Stimulated activated CD4-positive, alpha-beta T cell treated with anti-CD3 and anti-CD28 coated beads, Interleukin-12 subunit alpha, Interleukin-12 subunit beta, amount 100 ng/mL, for 48 hours (primary cell): Measurements from ENCODE around the gene AGAP5.
"Not testable (repeated sequence)": the region's sequence is repeated elsewhere in the genome, so short reads cannot be mapped to it uniquely, and the experiment has no call there.

Source experiments
- DNase-seq, 3 donors: peaks; one replicate each; pipeline ENCODE4 v3.0.0-alpha.2; 2020; ENCODE audit warnings: low read depth in 2 of 3, low spot score in 1 of 3

AGAP5 gene

DNA sequence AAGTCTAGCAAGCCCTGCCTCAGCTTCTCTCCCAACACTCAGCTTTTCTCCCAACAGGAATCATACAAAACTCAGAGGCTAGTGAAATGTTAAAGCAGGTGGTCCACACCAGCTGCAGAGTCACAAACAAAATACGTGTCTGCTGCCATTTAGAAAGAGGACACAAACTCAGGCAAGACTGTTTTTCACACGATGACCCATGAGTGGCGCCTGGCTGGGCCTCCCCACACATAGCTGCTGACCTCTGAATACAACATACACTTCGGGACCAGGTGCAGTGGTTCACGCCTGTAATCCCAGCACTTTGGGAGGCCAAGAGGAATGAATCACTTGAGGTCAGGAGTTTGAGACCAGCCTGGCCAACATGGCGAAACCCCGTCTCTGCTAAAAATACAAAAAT lies 35.2 kb downstream of the AGAP5 start:
- not testable (repeated sequence) for DNase-seq

DNA sequence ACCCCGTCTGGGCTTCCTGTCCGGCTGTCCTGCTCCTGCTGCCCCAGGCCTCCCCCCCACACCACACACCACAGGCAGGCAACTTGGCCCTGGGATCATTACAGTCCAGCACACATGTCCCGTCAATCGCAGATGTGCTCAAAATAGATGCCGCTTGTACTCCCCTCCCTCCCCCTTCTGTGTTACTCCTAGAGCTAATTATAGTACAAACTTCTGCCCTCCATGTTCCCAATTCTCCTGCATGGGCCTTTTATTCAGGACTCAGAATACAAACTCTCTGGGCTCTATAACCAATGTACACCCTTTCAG lies 42.0 kb downstream of the AGAP5 start, which contains the start of gene SYNPO2L:
Gene SYNPO2L, minus strand, starts transcription at position 40 of the 309 bp plus-strand sequence. CDS start 107 bp downstream, outside the sequence.
- DNase-seq = no peak

DNA sequence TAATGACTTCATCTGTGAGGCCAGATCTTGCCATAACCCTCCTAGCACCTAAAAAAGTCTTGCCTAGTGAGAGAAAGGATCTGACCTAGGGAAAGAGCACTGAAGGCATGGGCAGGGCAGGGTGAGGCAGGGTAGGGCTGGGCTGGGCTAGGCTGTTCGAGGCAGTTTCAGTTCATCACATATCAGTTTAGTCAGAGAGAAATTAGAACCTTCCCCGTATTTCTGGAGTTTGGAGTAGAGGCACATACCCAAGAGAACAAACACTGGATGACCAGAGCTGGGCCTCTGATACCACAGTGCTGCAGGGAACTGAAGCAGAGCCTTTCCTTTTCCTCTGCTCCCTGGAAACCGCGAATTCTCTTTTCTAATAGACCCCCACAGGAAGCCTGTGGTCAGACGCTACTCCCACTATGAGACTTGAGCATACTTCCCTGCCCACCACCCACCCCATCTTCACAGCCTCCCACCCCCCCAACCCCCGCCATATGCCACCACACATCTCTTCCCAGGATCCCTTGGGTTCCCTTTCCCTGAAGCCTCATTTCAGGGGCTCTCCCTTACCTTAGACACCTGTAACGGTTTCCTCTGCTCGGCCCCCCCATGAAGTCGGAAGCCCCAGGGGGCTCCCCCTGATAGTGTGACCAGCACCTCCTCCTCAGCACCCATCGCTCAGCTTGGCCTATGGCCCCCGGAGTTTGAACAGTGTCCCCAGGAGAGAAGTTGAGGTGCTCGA lies 42.5 kb downstream of the AGAP5 start:
- no peak for DNase-seq

DNA sequence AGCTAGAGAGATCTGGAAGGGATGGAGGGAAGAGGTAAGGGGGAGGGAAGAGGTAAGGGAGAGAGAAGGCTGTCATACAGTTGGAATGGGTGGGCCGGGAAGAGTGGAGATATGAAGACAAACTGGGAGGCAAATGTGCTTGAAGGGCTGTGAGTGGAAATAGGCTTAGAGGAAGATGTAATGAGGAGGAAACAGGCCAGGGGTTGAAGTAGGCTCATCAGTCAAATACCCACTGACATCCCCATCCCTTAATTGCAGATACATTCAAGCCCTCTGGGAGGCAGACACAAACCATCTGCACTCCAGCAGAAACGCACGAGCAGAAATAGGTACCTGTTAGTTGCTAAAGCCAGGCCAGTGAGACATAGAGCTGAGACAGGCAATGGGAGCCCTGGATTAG lies 44.2 kb downstream of the AGAP5 start:
- DNase-seq = no peak

GRCh38 chr10:73653195-73653594 lies 44.7 kb downstream of the AGAP5 start:
- DNase-seq = no peak

DNA sequence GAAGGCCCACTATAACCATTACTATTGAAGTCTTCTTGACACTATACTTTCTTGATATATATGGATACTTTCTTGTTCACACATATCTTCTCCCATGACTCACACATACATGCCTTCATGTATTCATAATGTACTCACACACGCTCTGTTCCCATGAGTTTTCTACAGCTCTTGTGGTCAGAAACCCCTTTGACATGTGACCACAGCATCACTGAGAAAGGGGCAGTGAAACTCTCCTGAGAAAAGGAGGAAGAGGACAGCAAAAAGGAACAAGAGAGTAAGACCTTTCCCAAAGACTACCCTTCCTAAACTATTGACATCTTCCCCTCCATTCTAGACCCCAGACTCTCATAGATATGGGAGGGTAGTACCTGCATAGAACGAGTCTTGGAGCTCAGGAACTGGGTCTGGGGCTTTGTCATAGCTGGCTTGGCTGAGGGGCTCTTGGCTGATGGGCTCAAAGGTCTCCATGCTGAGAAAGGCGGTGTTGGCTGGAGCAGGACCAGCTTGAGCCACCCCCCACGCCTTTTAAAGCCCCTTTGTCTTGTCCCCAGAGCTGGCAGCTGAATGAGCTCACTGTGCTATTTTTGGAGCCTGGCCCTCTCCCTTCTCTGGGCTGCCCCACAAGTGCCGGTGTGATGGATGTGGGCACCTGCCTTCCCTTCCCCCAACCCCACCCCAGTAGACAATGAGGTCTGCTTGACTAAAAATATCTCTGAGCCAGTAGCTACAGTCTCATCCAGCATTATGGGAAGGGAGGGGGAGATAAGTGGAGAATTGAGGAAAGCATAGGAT lies 47.2 kb downstream of the AGAP5 start:
- DNase-seq = no peak

DNA sequence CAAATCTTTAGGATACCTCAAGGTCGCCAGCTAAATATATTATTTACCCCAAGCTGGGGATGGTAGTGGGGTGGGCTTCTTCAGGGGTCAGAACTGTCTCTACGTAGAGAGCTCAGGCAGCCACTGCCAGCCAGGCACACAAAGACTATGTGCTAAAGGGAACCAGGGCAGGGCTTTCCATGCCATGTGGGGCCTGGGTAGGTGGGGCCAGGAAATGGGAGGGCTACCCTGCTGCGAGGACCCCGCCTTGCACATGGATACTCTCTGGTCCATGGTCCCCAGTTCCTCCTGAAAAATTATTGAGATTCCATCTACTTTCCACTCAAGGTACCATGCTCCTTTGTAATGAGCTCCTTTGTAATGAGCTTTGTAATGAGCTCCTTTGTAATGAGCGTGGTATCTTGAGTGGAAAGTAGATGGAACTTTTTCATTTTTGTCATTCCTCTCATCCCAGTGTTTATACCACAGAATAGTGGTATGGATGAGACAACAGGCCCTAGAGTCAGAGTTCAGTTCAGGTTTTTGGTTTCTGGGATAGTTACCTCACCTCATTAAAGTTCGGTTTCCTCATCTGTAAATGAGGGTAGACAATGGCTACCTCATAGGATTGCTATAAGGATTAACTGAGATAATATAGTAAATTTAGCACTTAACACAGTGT lies 47.9 kb downstream of the AGAP5 start:
- DNase-seq = no peak

GRCh38 chr10:73648975-73649829 lies 48.7 kb downstream of the AGAP5 start:
- no peak for DNase-seq

DNA sequence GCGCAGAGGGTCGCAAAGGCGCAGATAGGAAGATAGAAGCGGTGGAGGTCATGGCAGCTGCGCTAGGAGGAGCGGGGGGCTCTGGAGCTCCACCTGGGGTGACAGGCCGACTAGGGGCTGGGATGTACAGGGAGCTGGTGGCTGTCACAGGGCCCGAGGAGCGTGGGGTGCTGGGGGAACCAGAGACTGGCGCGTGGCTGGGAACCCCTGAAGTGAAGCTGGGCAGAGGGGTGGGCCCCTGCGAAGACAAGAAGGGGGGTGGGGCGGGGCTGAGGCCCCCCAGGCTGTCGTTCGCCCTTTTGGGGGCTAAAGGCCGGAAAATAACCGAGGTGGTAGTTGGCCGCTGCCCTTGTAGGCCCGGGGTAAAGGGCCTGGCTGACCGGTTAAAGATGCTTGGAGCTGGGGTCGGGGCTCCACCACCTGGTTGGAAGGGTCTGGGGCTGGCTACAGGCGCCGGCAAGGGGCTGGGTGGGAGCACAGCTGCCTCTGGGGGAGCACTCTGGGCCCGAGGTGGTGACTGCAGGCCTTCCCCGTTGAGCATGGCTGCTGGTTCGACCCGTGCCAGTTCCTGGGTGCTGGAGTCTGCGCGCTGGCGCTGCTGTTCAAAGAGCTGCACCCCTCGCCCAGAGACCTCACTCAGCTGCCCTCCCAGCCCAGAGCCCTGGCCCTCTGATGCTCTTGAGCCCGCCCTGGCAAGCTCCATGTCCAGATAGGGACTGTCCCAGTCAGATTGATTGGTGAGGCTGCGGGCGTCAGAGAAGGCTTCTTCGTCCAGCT lies 49.8 kb downstream of the AGAP5 start:
- DNase-seq = no peak

GRCh38 chr10:73647211-73647874 lies 50.6 kb downstream of the AGAP5 start:
- DNase-seq = no peak

GRCh38 chr10:73646598-73647041 lies 51.3 kb downstream of the AGAP5 start:
- no peak for DNase-seq

GRCh38 chr10:73645251-73645650 lies 52.7 kb downstream of the AGAP5 start:
- DNase-seq = no peak

GRCh38 chr10:73644767-73645166 lies 53.1 kb downstream of the AGAP5 start:
- no peak for DNase-seq

DNA sequence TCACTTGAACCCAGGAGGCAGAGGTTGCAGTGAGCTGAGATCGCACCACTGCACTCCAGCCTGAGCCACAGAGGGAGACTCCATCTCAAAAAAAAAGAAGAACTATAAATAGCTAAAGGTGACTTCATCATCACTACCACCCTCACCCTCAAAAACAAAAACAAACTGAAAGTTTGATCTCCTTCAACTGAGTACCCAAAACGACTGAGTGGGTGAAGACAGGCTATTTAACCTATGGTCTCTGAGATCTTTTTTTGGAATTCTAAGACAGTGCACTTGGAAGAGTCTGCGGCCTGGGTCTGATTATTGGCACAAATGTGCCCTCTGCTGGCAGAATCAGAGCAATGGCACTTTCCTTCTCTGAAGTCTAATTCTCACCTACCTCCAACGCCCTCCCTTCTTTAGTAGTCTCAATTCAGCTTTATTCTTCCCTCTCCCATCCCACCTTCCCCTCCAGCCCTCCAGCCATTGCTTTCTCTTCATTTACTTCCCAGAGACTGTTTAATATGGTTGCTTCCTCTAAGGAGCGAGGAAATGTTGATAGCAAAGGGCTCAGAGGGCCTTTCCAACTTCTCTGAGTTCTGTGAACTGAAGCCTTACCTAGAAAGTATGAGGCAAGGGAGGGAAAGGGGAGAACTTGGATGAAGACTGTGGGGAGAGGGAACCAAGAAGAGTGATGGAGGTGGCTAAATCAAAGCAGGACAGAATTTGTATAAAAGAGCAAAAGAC lies 53.7 kb downstream of the AGAP5 start:
- peak in 2 of 3 donors; percentile 22 to 43 for DNase-seq

DNA sequence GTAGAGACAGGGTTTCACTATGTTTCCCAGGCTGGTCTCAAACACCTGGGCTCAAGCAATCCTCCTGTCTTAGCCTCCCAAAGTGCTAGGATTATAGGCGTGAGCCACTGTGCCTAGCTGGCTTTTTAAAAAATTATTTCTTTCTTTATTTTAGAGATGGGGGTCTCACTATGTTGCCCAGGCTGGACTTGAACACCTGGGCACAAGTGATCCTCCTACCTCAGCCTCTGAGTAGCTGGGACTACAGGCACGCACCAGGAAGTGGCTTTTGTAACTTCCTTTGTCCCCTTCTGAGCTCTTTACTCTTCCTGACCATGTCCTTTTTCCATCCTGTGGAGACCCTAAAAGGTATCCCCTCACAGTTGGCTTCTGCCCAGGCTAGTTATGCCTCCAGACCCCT lies 54.5 kb downstream of the AGAP5 start:
- no peak for DNase-seq

- DNase-seq = no peak
Measured at GRCh38 chr10:73641328-73642060, 56.4 kb downstream of the AGAP5 start, which contains the start of gene MYOZ1. Gene MYOZ1 (minus strand): TSS chr10:73641474. CDS start chr10:73640017, 1,457 bp downstream.

DNA sequence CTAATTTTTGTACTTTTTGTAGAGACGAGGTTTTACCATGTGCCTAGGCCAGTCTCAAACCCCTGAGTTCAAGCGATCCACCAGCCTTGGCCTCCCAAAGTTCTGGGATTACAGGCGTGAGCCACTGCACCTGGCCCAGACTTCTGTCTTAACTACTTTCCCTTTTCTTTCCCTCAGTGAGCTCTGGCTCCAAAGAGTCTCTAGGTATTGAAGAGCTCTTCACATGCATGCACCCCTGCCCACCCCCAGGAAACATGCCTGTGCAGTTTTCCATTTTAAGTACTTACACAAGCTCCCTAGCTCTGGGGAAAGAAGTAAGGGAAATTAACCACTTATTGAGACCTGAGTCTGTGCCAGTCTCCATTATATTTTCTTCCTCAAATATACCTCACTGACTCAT lies 58.6 kb downstream of the AGAP5 start:
- DNase-seq = no peak

DNA sequence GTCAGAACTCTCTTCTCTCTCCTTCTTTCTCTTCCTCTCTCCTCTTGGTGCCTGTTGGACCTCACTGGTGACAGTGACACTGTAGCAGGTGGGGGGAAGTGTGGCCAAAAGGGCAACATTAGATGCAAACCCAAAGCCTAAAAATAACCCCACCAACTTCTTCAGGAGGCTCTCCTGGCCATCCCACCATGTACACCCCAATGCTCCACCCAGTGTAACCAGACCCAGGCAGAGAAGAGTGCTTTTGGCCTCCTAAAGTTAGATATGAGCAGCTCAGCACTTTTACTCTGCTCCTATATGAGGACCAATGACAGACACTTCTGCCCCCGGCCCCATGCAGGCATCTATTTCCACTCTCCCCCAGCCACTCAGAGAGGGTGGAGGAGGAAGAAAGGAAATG lies 62.1 kb downstream of the AGAP5 start:
- DNase-seq = no peak
